HepG2 (cell line): Measurements from ENCODE around the gene ZFR. TPM values are rescaled to one million over a fixed set of nuclear protein-coding genes. Genes with fewer than 3 reads are reported as not detected.

Experiments
- ATF7 ChIP-seq, 2 experiments: fragments of 450-650 bp in 1 of 2; sonication (generic) in 1 of 2; formaldehyde crosslinking in 1 of 2; IDR thresholded peaks; 2 replicates each; pipeline versions ENCODE4 v1.4.0 to v1.6.1; 2016 to 2020; ENCODE audit warnings: antibody characterized with exemption in 1 of 2, mild to moderate bottlenecking in 1 of 2, missing genetic modification reagents in 1 of 2
- ATM ChIP-seq: fragments of 450-650 bp; IDR thresholded peaks from 2 replicates; pipeline ENCODE4 v1.7.1; 2017; ENCODE audit warnings: mild to moderate bottlenecking, borderline replicate concordance
- DNMT3B ChIP-seq: conservative IDR thresholded peaks from 2 replicates; pipeline ENCODE4 v1.6.1; 2016; ENCODE audit warnings: missing biosample characterization, control low read depth
- FOXP4 ChIP-seq: sonication (generic); formaldehyde crosslinking; IDR thresholded peaks from 2 replicates; pipeline ENCODE4 v1.4.0; 2020; ENCODE audit warnings: missing genetic modification reagents
- HES4 ChIP-seq: sonication (generic); formaldehyde crosslinking; IDR thresholded peaks from 2 replicates; pipeline ENCODE4 v1.9.0; 2021; ENCODE audit warnings: mild to moderate bottlenecking, missing genetic modification reagents, borderline replicate concordance
- HIC2 ChIP-seq: sonication (generic); formaldehyde crosslinking; IDR thresholded peaks from 2 replicates; pipeline ENCODE4 v1.9.0; 2022; ENCODE audit warnings: low read depth, missing genetic modification reagents
- HNRNPLL ChIP-seq: fragments of 200-400 bp; formaldehyde crosslinking; IDR thresholded peaks from 2 replicates; pipeline ENCODE4 v1.6.1; 2017; ENCODE audit warnings: mild to moderate bottlenecking, low read depth, low read length; ENCODE audit not compliant: poor library complexity, severe bottlenecking
- KLF11 ChIP-seq: IDR thresholded peaks from 2 replicates; pipeline ENCODE4 v1.6.1; 2016; ENCODE audit warnings: missing compliant biosample characterization
- MXD3 ChIP-seq: IDR thresholded peaks from 2 replicates; pipeline ENCODE4 v1.6.1; 2016; ENCODE audit warnings: mild to moderate bottlenecking, missing biosample characterization, missing genetic modification reagents
- SIX4 ChIP-seq: sonication (generic); formaldehyde crosslinking; IDR thresholded peaks from 2 replicates; pipeline ENCODE4 v1.4.0; 2020; ENCODE audit warnings: missing genetic modification reagents
- THAP8 ChIP-seq: sonication (generic); formaldehyde crosslinking; IDR thresholded peaks from 2 replicates; pipeline ENCODE4 v1.5.1; 2020; ENCODE audit warnings: missing genetic modification reagents, mild to moderate bottlenecking, borderline replicate concordance
- YEATS4 ChIP-seq: sonication (generic); formaldehyde crosslinking; IDR thresholded peaks from 2 replicates; pipeline ENCODE4 v1.4.0; 2020; ENCODE audit warnings: missing genetic modification reagents, borderline replicate concordance
- ZBTB40 ChIP-seq, 2 experiments: fragments of 450-650 bp in 1 of 2; sonication (generic) in 1 of 2; formaldehyde crosslinking in 1 of 2; IDR thresholded peaks; 2 replicates each; pipeline versions ENCODE4 v1.6.1 to v1.8.0; 2016 to 2022; ENCODE audit warnings: antibody characterized with exemption in 1 of 2, mild to moderate bottlenecking in 1 of 2, missing genetic modification reagents in 1 of 2
- ZNF678 ChIP-seq: sonication (generic); formaldehyde crosslinking; IDR thresholded peaks from 2 replicates; pipeline ENCODE4 v1.4.0; 2020; ENCODE audit warnings: mild to moderate bottlenecking, missing genetic modification reagents
- ZZZ3 ChIP-seq: sonication (generic); formaldehyde crosslinking; IDR thresholded peaks from 2 replicates; pipeline ENCODE4 v1.4.0; 2020; ENCODE audit warnings: missing genetic modification reagents, mild to moderate bottlenecking, borderline replicate concordance
- polyA plus RNA-seq, 8 experiments: library from polyadenylated mRNA; depleted of rRNA in 3 of 8; stranded (reverse) in 7 of 8; unstranded in 1 of 8; fragments of >200 nt; fragmentation: Illumina TruSeq in 4 of 8; extraction: Trizol in 4 of 8; gene quantifications; 2 replicates each; pipeline versions ENCODE4 v1.2.1 to v1.2.3, GENCODE V29; 2011 to 2016; ENCODE audit warnings: low read depth in 4 of 8, missing spikeins in 1 of 8, mixed read lengths in 1 of 8; ENCODE audit not compliant: insufficient read depth in 1 of 8
- total RNA-seq, 5 experiments: library from RNA; depleted of rRNA; stranded (reverse); fragments of >200 nt; fragmentation: Illumina TruSeq; extraction: Trizol; gene quantifications; 2 replicates each; pipeline ENCODE4 v1.2.3, GENCODE V29; 2016; ENCODE audit warnings: low read depth in 1 of 5

The ZFR gene
- total and polyA plus RNA-seq, 2 of the 13 experiments (the other 11 are each of a cell fraction or from before 2014, with no cell fraction given) = 89.0 to 92.8 TPM

- TF ChIP-seq HIC2 (CRISPR knock-in tag) (no peak), THAP8 (CRISPR knock-in tag) (no peak), MXD3 (CRISPR knock-in tag) (no peak), YEATS4 (CRISPR knock-in tag) (no peak), ATF7 (IDR thresholded peaks at IDR 0.05) (no peak), ATF7 (CRISPR knock-in tag; IDR thresholded peaks at IDR 0.05) (no peak), ZBTB40 (IDR thresholded peaks at IDR 0.05) (no peak), ZBTB40 (CRISPR knock-in tag; IDR thresholded peaks at IDR 0.05) (no peak), KLF11 (CRISPR knock-in tag) (no peak), FOXP4 (no peak), ZNF678 (CRISPR knock-in tag) (no peak), HNRNPLL (no peak), HES4 (CRISPR knock-in tag) (no peak), DNMT3B (CRISPR knock-in tag) (no peak), SIX4 (CRISPR knock-in tag) (no peak), ATM (no peak), ZZZ3 (CRISPR knock-in tag) (no peak)
These were observed 101.4 kb downstream of the ZFR start (continued) for GRCh38 chr5:32343058-32343672.
